ENCODE measurements around the gene ACSM5. TPM values are rescaled to one million over a fixed set of nuclear protein-coding genes. Genes with fewer than 3 reads are reported as not detected.
"Not testable (repeated sequence)": the region's sequence is repeated elsewhere in the genome, so short reads cannot be mapped to it uniquely, and the experiment has no call there.

The ACSM5 gene
- total and polyA plus RNA-seq, 2 donors = 0.32 to 3.0 TPM

- Histone ChIP-seq H3K27ac (ENCODE audit: low read depth) (no peak overlapping the region), H3K4me1 (ENCODE audit: insufficient read depth) (no peaks in the 10 kb centered on the region), H3K4me3 (ENCODE audit: low read depth, low read length) (no peak overlapping the region), H3K36me3 (ENCODE audit: insufficient read depth) (no peaks in the 10 kb centered on the region)
- DNase-seq (ENCODE audit: extremely low spot score) = no peak
- 43% methylated on average over 3 of the region's 3 CpGs for WGBS
Measured at GRCh38 chr16:20441191-20441590, 31.9 kb downstream of the ACSM5 start.

GRCh38 chr16:20441859-20442258, 32.5 kb downstream of the ACSM5 start:
- not testable (repeated sequence) for DNase-seq (ENCODE audit: extremely low spot score); H3K36me3 ChIP-seq (ENCODE audit: insufficient read depth); H3K4me3 ChIP-seq (ENCODE audit: low read depth, low read length); H3K4me1 ChIP-seq (ENCODE audit: insufficient read depth); H3K27ac ChIP-seq (ENCODE audit: low read depth)
- 89% methylated on average over 3 of the region's 4 CpGs for WGBS

GRCh38 chr16:20446652-20447393, 37.5 kb downstream of the ACSM5 start:
- not testable (repeated sequence) for H3K27ac ChIP-seq (ENCODE audit: low read depth); H3K36me3 ChIP-seq (ENCODE audit: insufficient read depth); DNase-seq (ENCODE audit: extremely low spot score); H3K4me3 ChIP-seq (ENCODE audit: low read depth, low read length); H3K4me1 ChIP-seq (ENCODE audit: insufficient read depth)
- no CpG with 5 or more reads among the region's 3 CpGs for WGBS

GRCh38 chr16:20451364-20451763, 42.0 kb downstream of the ACSM5 start, which contains the start of gene ACSM2A:
ACSM2A (plus strand) TSS chr16:20451521; CDS start chr16:20460115, 8,594 bp downstream.
- not testable (repeated sequence) for H3K4me1 ChIP-seq (ENCODE audit: insufficient read depth); DNase-seq (ENCODE audit: extremely low spot score); H3K4me3 ChIP-seq (ENCODE audit: low read depth, low read length); H3K27ac ChIP-seq (ENCODE audit: low read depth); H3K36me3 ChIP-seq (ENCODE audit: insufficient read depth)
- 50% methylated on average over 1 of the region's 1 CpG for WGBS

- not testable (repeated sequence) for H3K36me3 ChIP-seq (ENCODE audit: insufficient read depth); H3K27ac ChIP-seq (ENCODE audit: low read depth); H3K4me1 ChIP-seq (ENCODE audit: insufficient read depth); H3K4me3 ChIP-seq (ENCODE audit: low read depth, low read length); DNase-seq (ENCODE audit: extremely low spot score)
- 78% methylated on average over 5 of the region's 5 CpGs for WGBS
Measured at GRCh38 chr16:20453633-20454032, 44.3 kb downstream of the ACSM5 start.

- not testable (repeated sequence) for H3K27ac ChIP-seq (ENCODE audit: low read depth); H3K36me3 ChIP-seq (ENCODE audit: insufficient read depth)
Measured at GRCh38 chr16:20459227-20459626, 49.9 kb downstream of the ACSM5 start.

GRCh38 chr16:20460313-20460712, 51.0 kb downstream of the ACSM5 start:
- not testable (repeated sequence) for DNase-seq (ENCODE audit: extremely low spot score); H3K36me3 ChIP-seq (ENCODE audit: insufficient read depth); H3K4me1 ChIP-seq (ENCODE audit: insufficient read depth); H3K4me3 ChIP-seq (ENCODE audit: low read depth, low read length); H3K27ac ChIP-seq (ENCODE audit: low read depth)
- 79% methylated on average over 3 of the region's 4 CpGs for WGBS

More at GRCh38 chr16:20459227-20459626, 49.9 kb downstream of the ACSM5 start:
- not testable (repeated sequence) for H3K4me3 ChIP-seq (ENCODE audit: low read depth, low read length); DNase-seq (ENCODE audit: extremely low spot score); H3K4me1 ChIP-seq (ENCODE audit: insufficient read depth)
- 94% methylated on average over 2 of the region's 2 CpGs for WGBS

- not testable (repeated sequence) for H3K4me3 ChIP-seq (ENCODE audit: low read depth, low read length); DNase-seq (ENCODE audit: extremely low spot score); H3K27ac ChIP-seq (ENCODE audit: low read depth); H3K36me3 ChIP-seq (ENCODE audit: insufficient read depth); H3K4me1 ChIP-seq (ENCODE audit: insufficient read depth)
Measured at GRCh38 chr16:20468954-20469353, 59.6 kb downstream of the ACSM5 start.

- not testable (repeated sequence) for H3K4me1 ChIP-seq (ENCODE audit: insufficient read depth); H3K36me3 ChIP-seq (ENCODE audit: insufficient read depth); H3K4me3 ChIP-seq (ENCODE audit: low read depth, low read length); H3K27ac ChIP-seq (ENCODE audit: low read depth); DNase-seq (ENCODE audit: extremely low spot score)
- 95% methylated on average over 2 of the region's 2 CpGs for WGBS
Measured at GRCh38 chr16:20469930-20470329, 60.6 kb downstream of the ACSM5 start.

GRCh38 chr16:20470732-20471131, 61.4 kb downstream of the ACSM5 start:
- H3K4me1 ChIP-seq (ENCODE audit: insufficient read depth); H3K36me3 ChIP-seq (ENCODE audit: insufficient read depth); DNase-seq (ENCODE audit: extremely low spot score); H3K27ac ChIP-seq (ENCODE audit: low read depth); H3K4me3 ChIP-seq (ENCODE audit: low read depth, low read length): not testable (repeated sequence)
- 82% methylated on average over 1 of the region's 1 CpG for WGBS

- not testable (repeated sequence) for DNase-seq (ENCODE audit: extremely low spot score); H3K36me3 ChIP-seq (ENCODE audit: insufficient read depth); H3K27ac ChIP-seq (ENCODE audit: low read depth); H3K4me1 ChIP-seq (ENCODE audit: insufficient read depth); H3K4me3 ChIP-seq (ENCODE audit: low read depth, low read length)
- 31% methylated on average over 2 of the region's 2 CpGs for WGBS
Measured at GRCh38 chr16:20477188-20477744, 67.9 kb downstream of the ACSM5 start.

GRCh38 chr16:20483989-20484388, 74.7 kb downstream of the ACSM5 start:
- DNase-seq (ENCODE audit: extremely low spot score); H3K4me1 ChIP-seq (ENCODE audit: insufficient read depth); H3K36me3 ChIP-seq (ENCODE audit: insufficient read depth); H3K4me3 ChIP-seq (ENCODE audit: low read depth, low read length); H3K27ac ChIP-seq (ENCODE audit: low read depth): not testable (repeated sequence)
- 54% methylated on average over 1 of the region's 1 CpG for WGBS

- no peak for DNase-seq (ENCODE audit: extremely low spot score)
- Histone ChIP-seq H3K4me3 (ENCODE audit: low read depth, low read length) (no peak overlapping the region), H3K4me1 (ENCODE audit: insufficient read depth) (no peaks in the 10 kb centered on the region), H3K36me3 (ENCODE audit: insufficient read depth) (no peaks in the 10 kb centered on the region), H3K27ac (ENCODE audit: low read depth) (no peak overlapping the region)
- WGBS = 80% methylated on average over 1 of the region's 1 CpG
Measured at GRCh38 chr16:20484726-20485125, 75.4 kb downstream of the ACSM5 start.

GRCh38 chr16:20485408-20485807, 76.1 kb downstream of the ACSM5 start:
- H3K4me3 ChIP-seq (ENCODE audit: low read depth, low read length) = no peak overlapping the region
- H3K36me3 ChIP-seq (ENCODE audit: insufficient read depth) = no peaks in the 10 kb centered on the region
- no peaks in the 10 kb centered on the region for H3K4me1 ChIP-seq (ENCODE audit: insufficient read depth)
- no peak for DNase-seq (ENCODE audit: extremely low spot score)
- WGBS = 76% methylated on average over 1 of the region's 1 CpG
- no peak overlapping the region for H3K27ac ChIP-seq (ENCODE audit: low read depth)

All from urinary bladder (tissue), 4 donors.